GM18502 (cell line): ENCODE measurements around the gene MOB2.

ENCODE experiments used
- ATAC-seq: cut with Tn5 transposase; IDR thresholded peaks from one replicate; pipeline ENCODE4 v1.9.1; 2021; ENCODE audit warnings: mild to moderate bottlenecking; ENCODE audit not compliant: unreplicated experiment, poor library complexity

Gene MOB2

DNA sequence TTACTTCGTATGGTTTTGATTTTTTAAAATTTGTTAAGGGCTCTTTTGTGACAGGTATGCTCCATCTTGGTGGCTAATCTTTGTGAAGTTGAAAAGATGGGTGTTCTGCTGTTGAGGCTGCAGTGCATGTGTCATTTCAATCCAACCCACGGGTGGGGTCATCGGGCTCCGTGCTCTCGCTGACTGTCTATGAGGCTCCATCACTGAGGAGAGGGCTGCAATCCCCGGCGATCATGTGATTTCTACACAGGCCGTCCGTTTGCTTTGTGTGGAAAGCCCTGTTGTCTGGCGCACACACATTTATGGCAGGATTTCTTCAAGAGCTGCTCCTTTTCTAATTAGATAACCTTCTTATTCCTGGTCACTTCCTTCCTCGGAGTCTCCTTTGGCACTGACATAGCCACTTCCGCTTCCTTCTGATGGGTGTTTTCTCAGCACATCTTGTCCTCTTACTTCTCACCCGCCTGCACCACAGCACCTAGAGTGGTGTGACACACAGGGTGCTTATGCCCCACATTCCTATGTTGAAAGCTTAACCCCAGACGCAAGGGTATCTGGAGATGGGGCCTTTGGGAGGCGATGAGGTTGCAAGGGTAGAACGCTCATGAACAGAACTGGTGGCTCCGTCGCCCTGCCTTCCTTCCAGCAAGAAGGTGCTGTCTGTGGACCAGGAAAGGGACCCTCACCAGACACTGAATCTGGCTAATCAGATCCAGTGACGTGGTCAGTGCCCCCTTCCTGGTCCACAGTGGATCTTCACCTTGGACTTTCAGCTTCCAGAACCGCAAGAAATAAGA is 9.4 kb downstream of the MOB2 start:
- ATAC-seq = no peak

DNA sequence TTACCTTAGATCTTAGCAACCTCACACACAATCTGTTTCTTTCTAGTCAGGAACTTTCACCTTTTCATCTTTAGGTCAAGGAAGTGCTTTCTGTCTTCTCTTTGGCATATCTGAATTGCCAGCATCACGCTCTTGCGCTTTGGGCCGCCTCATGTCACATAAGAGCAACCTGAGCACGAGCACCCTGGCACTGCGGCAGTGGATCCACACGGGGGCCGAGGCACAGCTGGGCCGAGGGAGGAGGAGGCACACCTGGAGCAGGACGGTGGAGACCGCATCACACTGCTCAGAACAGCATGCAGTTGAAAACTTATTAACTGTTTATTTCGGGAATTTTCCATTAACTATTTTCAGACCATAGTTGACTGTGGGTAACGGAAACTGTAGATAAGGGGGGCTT is 10.7 kb downstream of the MOB2 start:
- ATAC-seq = no peak

DNA sequence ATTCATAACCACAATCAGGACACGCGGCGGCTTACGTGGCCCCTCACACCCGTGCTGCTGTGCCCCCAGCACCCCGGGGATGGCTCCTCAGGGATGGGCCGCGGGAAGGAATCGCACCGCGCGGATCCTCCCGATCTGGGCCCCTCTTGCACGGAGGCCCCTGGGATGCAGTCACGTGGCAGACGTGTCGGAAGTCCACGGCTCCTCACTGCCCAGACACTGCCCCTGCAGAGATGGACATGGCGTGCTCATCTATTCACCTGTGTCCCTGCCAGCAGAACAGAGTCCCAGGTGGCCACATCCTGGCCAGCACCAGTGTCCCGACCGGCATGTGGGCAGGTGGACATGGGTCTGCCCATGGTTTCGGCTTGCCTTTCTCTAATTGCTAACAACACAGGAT is 12.8 kb downstream of the MOB2 start:
- ATAC-seq = no peak

DNA sequence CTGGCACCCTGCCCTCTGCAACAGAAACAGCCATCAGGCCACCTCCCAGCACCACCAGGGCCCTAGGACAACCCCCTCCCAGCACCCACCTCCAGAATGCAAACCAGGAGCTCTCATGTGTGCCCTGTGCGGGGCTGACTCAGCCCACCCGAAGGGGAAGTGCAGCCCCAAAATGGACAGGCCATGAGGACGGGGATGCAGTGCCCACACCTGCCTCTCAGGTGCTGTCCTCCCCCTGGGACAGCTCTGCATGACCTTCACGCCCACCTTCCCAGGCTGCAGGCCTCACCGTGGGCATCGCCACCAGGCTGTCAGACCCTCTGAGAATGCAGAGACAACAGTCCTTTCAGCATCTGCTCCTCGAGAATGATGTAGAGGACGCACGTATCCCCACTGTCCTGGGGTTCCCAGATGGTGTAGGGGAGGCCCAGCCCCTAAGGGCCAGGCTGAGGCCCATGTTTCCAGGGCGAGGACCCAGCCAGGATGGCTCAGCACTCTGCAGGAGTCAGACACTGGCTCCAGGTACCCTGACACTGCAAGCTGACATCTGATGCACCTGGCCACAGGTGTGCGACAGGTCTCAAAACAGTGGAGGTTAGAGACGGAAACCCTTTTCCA is 13.5 kb downstream of the MOB2 start:
- no peak for ATAC-seq

DNA sequence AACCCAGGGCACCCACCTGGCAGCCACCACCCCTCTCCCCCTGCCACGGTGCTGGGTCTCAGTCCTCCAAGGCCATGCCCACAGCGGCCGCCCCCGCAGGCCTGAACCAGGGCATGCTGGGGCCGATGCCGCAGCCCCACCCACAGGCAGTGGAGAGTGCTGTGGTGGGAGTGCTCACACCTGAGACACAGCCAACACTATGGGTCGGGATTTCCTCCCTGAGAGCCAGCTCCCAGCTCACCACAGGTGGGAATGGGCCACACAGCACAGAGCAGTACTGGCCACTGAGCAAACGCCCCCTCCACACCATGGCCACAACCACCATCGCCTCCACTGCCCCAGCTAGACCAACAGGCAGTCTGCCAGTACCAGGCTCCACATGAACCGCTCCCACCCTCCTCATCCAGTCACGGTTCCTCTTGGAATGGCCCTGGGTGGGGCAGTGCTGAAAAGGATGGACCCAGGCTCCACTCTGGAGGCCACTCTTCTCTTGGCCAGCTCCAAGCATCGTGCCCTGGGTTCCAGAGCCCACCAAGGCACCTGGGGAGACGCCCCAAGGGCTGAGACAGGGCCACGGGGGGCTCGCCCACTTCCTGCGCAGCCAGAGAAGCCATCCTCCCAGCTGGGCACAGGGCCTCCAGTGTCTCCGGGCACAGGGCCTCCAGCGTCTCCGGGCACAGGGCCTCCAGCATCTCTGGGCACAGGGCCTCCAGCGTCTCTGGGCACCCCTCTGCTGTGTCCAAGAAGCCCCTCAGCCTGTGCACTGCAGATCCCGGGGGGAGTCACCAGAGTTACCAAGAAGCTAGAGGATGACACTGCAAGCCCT is 14.2 kb downstream of the MOB2 start:
- no peak for ATAC-seq

- no peak for ATAC-seq
Observed at GRCh38 chr11:1471736-1472135, 14.8 kb downstream of the MOB2 start.

DNA sequence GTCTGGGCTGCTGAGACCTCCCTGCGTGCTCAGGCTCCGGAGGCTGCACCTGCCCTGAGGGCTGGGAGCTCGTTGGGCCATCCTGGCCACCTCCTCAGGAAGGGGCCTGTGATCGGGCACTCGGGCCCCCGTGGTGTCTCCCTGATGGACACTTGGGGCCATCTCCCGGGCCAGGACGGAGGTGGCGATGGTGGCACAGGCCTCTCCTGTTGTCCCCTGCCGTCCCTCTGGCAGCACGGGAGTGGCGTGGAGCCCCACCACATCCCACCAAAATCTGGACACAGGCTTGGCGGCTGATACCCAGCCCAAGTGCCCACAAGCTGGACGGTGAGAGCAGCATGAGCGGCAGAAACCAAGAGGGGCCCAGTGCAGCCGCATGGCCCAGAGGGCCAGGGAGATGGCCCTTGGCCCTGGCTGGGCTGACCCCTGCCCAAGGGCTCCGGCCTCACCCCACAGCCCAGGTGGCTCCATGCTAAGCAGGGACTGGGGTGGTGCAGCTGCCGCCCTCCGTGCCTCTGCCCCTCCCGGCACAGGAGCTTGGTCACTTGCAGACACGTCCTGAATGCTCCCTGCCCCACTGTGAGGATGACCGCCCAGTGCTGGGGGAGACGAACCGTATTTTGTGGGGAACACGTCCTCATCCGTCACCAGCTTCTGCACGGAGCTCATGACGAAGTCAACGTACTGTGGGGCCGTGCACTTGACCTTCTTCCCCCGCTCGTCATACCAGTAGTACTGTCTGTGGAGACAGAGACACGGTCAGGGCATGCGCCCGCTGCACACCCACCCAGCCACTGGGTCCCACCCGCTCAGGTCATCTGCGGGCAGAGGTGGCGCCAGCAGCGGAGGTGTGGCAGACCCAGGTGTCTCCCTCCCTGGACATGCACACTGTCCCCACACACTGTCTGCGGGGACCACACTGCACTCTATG is 15.6 kb downstream of the MOB2 start:
- ATAC-seq = no peak

DNA sequence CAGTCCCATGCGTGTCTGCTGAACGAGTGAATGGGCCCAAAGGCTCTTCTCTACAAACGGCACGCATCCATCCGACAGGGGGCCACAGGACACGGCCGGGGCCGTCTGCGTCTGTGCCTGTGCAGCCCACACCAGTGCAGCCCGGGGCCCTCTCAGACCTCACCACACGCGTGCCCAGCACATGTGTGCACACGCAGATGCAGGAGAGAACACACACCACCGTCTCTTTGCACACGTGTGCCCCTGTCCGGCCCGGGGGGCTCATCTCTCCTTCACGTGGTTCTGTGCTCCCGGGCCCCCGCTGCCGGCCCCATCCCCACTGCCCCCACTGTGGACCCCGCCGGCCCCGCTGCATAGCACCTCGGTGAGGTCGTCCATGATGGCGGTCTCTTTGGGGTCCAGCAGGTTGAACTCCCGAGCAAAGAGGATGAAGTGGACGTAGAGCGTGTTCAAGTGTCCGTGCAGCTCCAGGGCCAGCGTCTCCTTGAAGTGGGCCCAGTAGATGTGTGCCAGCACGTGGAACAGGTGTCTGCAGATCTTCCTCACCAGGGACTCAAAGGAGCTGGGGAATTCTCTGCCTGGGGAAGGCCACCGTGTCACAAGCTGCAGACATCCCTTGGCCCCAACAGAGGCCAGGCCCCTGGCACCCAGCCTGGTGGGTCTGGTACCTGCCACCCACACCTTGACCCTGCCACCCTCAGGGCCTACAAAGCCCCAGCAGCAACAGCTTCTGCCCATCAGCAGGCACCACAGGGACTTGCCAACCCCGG is 16.5 kb downstream of the MOB2 start:
- ATAC-seq = no peak

GRCh38 chr11:1469287-1469910 is 17.2 kb downstream of the MOB2 start:
- no peak for ATAC-seq

- no peak for ATAC-seq
Observed at GRCh38 chr11:1468473-1469066, 18.0 kb downstream of the MOB2 start.

GRCh38 chr11:1468002-1468401 is 18.6 kb downstream of the MOB2 start:
- no peak for ATAC-seq

DNA sequence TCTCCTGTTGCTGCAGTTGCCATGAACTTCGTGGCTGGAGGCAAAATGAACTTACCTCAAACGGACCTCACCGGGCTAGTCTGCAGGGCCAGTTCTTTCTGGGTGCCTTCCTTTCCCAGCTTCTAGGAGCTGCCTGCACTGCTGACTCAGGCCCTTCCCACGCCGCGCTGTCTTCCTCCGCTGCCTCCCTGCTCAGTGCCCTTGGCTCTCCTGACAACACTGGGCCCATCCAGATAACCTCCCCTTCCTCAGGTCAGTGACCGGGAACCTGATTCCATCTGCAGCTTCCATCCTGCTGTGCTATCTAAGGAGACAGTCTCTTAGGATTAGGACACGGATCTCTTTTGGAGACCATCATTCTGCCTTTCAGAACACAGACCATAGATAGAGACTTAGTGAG is 19.3 kb downstream of the MOB2 start:
- no peak for ATAC-seq

DNA sequence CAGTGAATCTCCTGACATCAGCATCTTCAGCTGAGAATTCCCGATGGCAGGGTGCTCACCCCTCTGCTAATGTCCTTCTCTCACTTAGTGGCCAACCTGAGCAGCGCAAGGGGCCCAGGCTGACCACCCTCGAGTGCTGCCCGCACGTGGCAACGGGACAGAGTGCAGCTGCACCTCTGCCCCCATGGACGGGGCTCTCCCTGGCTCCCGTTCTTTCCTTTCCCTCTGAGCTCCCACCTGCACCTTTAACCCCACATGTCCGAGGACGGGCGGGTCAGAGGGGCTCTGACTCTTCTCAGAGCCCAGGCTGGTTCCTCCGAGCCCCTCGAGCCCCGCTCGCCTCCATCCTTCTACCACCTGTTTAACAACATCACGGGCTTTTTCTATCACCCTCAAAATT is 19.8 kb downstream of the MOB2 start:
- no peak for ATAC-seq

GRCh38 chr11:1463056-1463455 is 23.5 kb downstream of the MOB2 start:
- no peak for ATAC-seq

DNA sequence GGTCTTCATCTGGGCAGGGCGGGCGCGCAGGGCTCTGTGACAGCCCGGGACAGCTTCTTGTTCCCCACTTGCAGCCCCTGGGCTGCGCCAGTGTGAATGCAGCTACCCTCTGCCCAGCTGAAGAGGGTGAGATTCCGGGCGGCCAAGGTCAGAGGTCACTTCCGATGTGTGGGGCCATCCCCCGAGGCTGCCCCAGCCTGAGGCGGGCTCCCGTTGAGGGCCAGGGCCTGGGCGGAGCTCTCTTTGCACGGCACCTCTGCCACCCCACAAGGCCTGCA is 23.9 kb downstream of the MOB2 start:
- no peak for ATAC-seq

- no peak for ATAC-seq
Observed at GRCh38 chr11:1461826-1462697, 24.5 kb downstream of the MOB2 start.

DNA sequence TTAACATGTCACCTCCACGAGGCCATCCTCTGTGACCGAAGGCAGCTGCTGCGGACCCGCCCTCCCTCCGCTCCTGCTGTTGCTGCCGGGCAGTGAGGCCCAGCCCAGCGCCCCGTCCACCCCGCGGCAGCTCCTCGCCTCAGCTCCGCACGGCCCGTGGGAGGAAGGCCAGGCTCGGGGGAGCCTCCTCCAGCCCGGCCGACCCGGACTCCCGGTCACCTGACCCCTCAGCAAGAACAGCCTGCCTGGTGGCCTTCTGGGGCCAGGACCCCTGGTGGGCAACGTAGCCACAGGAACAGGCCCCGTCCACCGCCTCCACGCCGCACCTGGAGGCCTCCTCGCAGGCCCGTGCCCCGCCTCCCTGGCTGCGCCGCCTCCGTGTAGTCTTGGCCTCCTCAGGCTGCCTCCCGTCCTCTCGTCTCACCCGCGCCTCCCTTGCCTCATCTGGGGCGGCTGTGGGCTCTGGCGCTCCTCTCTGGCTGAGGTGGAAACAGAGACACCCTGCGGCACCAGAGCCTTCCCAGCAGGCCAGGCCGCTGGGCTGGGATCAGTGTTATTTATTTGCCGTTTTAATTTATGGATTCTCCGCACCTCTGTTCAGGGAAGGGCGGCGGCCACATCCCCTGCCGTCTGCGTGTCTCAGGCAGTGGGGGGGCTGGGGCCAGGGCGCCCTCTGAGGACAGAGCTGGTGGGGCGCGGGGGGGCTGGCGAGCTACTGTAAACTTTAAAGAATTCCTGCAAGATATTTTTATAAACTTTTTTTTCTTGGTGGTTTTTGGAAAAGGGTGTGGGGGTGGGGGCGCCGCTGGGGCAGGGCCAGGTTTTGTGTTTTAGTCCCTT is 25.4 kb downstream of the MOB2 start:
- no peak for ATAC-seq
